ENCODE results near the gene AP5M1. TPM values are rescaled to one million over a fixed set of nuclear protein-coding genes. Genes with fewer than 3 reads are reported as not detected.

The AP5M1 gene
- total and polyA plus RNA-seq, 10 of the 15 experiments (the other 5 are each of a cell fraction or from before 2014, with no cell fraction given): 23.9 to 66.0 (median 38.4) TPM

GRCh38 chr14:57293866-57294837 lies 25.4 kb downstream of the AP5M1 start:
- no peak overlapping the region for H3K9ac ChIP-seq (ENCODE audit: control insufficient read depth, insufficient read depth, low read length)
- ChIA-PET RAD21 (ENCODE audit: unreplicated experiment) (no interaction called here), POLR2A (no interaction called here), CTCF (interaction anchor here (0.6 to 3.4 kb wide), 16 partner anchors 8 to 1041 kb away, joined by 3 to 14 read pairs (median 4); no protein-coding TSS in a partner anchor), SMC1A (ENCODE audit: uncharacterized antibody, unreplicated experiment) (interaction anchor here (1.1 to 1.6 kb wide), 5 partner anchors 10 to 804 kb away, joined by 3 to 6 read pairs (median 4); no protein-coding TSS in a partner anchor)
- H3K27me3 ChIP-seq (replicated peaks in 1 of 2; ENCODE audit: control insufficient read depth in 2 of 2, insufficient read depth in 2 of 2, low read length in 1 of 2): no peaks in the 10 kb centered on the region
- no peaks in the 10 kb centered on the region for H3K9me3 ChIP-seq (replicated peaks; ENCODE audit: control insufficient read depth, insufficient read depth, low read length)
- H3K79me2 ChIP-seq (ENCODE audit: control insufficient read depth, insufficient read depth, low read length): no peaks in the 10 kb centered on the region
- no peak overlapping the region for H3K4me3 ChIP-seq
- H3K27ac ChIP-seq (ENCODE audit: control insufficient read depth, insufficient read depth): no peak overlapping the region
- ATAC-seq (no peak), DNase-seq (ENCODE audit: low read depth, low spot score) (no peak), FAIRE-seq (peak; percentile 74)
- peaks cover 0 to 5% of the 10 kb centered on the region in 2 experiments; a peak in 2 of 4 replicates for H3K36me3 ChIP-seq (ENCODE audit: control insufficient read depth in 2 of 2, insufficient read depth in 2 of 2, low read length in 1 of 2)
- no peak overlapping the region for H2AFZ ChIP-seq (ENCODE audit: control insufficient read depth, low read depth, low read length)
- 92% methylated on average over 1 of the region's 1 CpG for WGBS (ENCODE audit: insufficient coverage, insufficient replicate concordance, low lambda C conversion rate, missing lambda C conversion rate)
- no peaks in the 10 kb centered on the region for H3K4me1 ChIP-seq (ENCODE audit: control insufficient read depth, insufficient read depth, low read length)
- TF ChIP-seq TARDBP (IDR thresholded peaks at IDR 0.05; ENCODE audit: borderline replicate concordance) (no peak), PML (IDR thresholded peaks at IDR 0.05; ENCODE audit: low read length) (no peak), E2F4 (IDR thresholded peaks at IDR 0.05; ENCODE audit: low read depth, low read length) (no peak), SREBF1 (IDR thresholded peaks at IDR 0.05; ENCODE audit: low read length) (no peak), IRF3 (IDR thresholded peaks at IDR 0.05) (no peak), FOXM1 (IDR thresholded peaks at IDR 0.05; ENCODE audit: low read depth, low read length) (no peak), YBX1 (IDR thresholded peaks at IDR 0.05) (no peak), NR2C1 (IDR thresholded peaks at IDR 0.05) (no peak), BRCA1 (IDR thresholded peaks at IDR 0.05; ENCODE audit: low read depth, low read length) (no peak), IRF4 (IDR thresholded peaks at IDR 0.05; ENCODE audit: low read depth, low read length) (no peak), PKNOX1 (IDR thresholded peaks at IDR 0.05) (no peak), CHD2 (IDR thresholded peaks at IDR 0.05; ENCODE audit: borderline replicate concordance, low read depth, low read length) (no peak)
- H4K20me1 ChIP-seq (ENCODE audit: control insufficient read depth, insufficient read depth): no peaks in the 10 kb centered on the region
- in situ Hi-C loops (cut with MboI): no loop called here
- intact Hi-C loops (cut with micrococcal nuclease; ENCODE audit: unreplicated experiment): loop anchor here (5.0 kb wide), 2 partner anchors 67 to 92 kb away; no protein-coding TSS in a partner anchor
- H3K4me2 ChIP-seq (ENCODE audit: control insufficient read depth, insufficient read depth): no peak overlapping the region
- no TSS peak for BruUV-seq (replicated peaks)
